Ishikawa (cell line): Measurements from ENCODE around the gene PTPRN2.

ENCODE experiments used
- CEBPB ChIP-seq: IDR thresholded peaks from 2 replicates; pipeline ENCODE4 v1.6.1; 2012
- CREB1 ChIP-seq: IDR thresholded peaks from 2 replicates; pipeline ENCODE4 v1.6.1; 2012; ENCODE audit warnings: low read depth
- FOXM1 ChIP-seq: IDR thresholded peaks from 2 replicates; pipeline ENCODE4 v1.6.1; 2012; ENCODE audit warnings: low read depth, borderline replicate concordance
- TAF1 ChIP-seq: IDR thresholded peaks from 2 replicates; pipeline ENCODE4 v1.6.1; 2012; ENCODE audit warnings: low read depth, mild to moderate bottlenecking
- TEAD4 ChIP-seq: IDR thresholded peaks from 2 replicates; pipeline ENCODE4 v1.6.1; 2012
- YY1 ChIP-seq: IDR thresholded peaks from 2 replicates; pipeline ENCODE4 v1.6.1; 2012; ENCODE audit warnings: low read depth
- ZBTB7A ChIP-seq: IDR thresholded peaks from 2 replicates; pipeline ENCODE4 v1.6.1; 2012; ENCODE audit warnings: low read depth
- TF ChIP-seq, protein P1 (sequence below): IDR thresholded peaks from 2 replicates; pipeline ENCODE4 v1.6.1; 2012; ENCODE audit warnings: low read depth, mild to moderate bottlenecking
- TF ChIP-seq, protein P2 (sequence below): IDR thresholded peaks from 2 replicates; pipeline ENCODE4 v1.6.1; 2012
- TF ChIP-seq, protein P3 (sequence below): IDR thresholded peaks from 2 replicates; pipeline ENCODE4 v1.6.1; 2012

DNA sequence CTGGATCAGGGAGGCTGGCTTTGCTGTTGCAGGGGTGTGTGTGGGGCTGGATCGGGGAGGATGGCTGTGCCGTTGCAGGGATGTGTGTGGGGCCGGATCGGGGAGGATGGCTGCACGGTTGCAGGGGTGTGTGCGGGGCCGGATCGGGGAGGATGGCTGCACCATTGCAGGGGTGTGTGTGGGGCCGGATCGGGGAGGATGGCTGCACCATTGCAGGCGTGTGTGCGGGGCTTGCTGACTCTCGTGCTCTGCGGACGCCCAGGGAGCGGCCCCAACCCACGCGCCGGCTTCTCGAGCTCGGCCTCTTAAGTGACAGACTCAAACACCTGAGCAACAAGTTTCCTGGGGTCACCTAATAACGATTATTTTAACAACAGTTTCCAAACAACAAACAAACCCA, 732.6 kb downstream of the PTPRN2 start:
- TF ChIP-seq CEBPB = no peak
- TF ChIP-seq, protein P1, sequence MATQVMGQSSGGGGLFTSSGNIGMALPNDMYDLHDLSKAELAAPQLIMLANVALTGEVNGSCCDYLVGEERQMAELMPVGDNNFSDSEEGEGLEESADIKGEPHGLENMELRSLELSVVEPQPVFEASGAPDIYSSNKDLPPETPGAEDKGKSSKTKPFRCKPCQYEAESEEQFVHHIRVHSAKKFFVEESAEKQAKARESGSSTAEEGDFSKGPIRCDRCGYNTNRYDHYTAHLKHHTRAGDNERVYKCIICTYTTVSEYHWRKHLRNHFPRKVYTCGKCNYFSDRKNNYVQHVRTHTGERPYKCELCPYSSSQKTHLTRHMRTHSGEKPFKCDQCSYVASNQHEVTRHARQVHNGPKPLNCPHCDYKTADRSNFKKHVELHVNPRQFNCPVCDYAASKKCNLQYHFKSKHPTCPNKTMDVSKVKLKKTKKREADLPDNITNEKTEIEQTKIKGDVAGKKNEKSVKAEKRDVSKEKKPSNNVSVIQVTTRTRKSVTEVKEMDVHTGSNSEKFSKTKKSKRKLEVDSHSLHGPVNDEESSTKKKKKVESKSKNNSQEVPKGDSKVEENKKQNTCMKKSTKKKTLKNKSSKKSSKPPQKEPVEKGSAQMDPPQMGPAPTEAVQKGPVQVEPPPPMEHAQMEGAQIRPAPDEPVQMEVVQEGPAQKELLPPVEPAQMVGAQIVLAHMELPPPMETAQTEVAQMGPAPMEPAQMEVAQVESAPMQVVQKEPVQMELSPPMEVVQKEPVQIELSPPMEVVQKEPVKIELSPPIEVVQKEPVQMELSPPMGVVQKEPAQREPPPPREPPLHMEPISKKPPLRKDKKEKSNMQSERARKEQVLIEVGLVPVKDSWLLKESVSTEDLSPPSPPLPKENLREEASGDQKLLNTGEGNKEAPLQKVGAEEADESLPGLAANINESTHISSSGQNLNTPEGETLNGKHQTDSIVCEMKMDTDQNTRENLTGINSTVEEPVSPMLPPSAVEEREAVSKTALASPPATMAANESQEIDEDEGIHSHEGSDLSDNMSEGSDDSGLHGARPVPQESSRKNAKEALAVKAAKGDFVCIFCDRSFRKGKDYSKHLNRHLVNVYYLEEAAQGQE = no peak
- no peak for TF ChIP-seq TAF1
- TF ChIP-seq YY1 = no peak
- TF ChIP-seq TEAD4 = no peak
- no peak for TF ChIP-seq CREB1
- TF ChIP-seq, protein P2, sequence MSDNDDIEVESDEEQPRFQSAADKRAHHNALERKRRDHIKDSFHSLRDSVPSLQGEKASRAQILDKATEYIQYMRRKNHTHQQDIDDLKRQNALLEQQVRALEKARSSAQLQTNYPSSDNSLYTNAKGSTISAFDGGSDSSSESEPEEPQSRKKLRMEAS = no peak
- TF ChIP-seq, protein P3, sequence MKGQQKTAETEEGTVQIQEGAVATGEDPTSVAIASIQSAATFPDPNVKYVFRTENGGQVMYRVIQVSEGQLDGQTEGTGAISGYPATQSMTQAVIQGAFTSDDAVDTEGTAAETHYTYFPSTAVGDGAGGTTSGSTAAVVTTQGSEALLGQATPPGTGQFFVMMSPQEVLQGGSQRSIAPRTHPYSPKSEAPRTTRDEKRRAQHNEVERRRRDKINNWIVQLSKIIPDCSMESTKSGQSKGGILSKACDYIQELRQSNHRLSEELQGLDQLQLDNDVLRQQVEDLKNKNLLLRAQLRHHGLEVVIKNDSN = no peak
- TF ChIP-seq ZBTB7A = no peak
- TF ChIP-seq FOXM1 = no peak
